ENCODE results near the gene GRM8.

GRM8 gene

GRCh38 chr7:126489874-126490273, 762.9 kb downstream of the GRM8 start:
- DNase-seq: no peak

GRCh38 chr7:126487728-126488442, 764.9 kb downstream of the GRM8 start:
- no peak for DNase-seq

- DNase-seq: no peak
Observed at GRCh38 chr7:126486806-126487205, 765.9 kb downstream of the GRM8 start.

DNA sequence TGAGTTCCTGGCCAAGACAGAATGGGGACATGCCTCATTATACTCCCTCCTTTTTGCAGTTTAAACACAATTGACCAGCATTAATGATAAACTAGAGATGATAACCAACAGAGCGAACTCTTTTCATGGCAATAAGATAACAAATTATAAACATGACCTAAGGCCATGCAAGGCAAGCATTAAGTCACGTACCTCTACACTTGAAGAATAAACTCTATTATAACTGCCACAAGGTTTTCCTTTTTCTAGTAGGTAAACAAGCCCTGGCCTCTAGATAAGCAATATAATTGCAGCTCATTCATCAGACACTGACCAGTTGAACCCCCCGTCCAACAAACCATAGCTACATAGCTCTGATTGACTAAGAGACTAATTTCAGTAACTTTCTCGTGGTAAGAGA, 767.0 kb downstream of the GRM8 start:
- DNase-seq: no peak

DNA sequence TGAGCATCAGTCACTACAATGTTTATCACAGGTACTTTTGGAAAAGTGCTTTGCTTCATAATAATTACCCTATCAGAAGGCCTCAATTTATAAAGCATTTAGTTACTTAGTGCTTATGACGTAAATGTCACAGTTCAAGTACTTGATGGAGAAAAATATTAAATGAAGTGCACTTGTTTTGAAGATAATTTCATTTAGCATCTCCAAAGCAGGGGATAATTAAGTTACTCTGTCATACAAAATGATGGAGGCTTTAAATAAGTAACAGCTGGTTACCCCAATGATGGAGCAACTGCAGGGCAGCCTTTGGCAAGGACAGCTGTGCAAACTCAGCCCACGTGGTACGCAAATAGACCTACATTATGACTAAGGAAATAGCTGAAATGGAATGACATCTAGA, 768.8 kb downstream of the GRM8 start:
- DNase-seq: no peak

DNA sequence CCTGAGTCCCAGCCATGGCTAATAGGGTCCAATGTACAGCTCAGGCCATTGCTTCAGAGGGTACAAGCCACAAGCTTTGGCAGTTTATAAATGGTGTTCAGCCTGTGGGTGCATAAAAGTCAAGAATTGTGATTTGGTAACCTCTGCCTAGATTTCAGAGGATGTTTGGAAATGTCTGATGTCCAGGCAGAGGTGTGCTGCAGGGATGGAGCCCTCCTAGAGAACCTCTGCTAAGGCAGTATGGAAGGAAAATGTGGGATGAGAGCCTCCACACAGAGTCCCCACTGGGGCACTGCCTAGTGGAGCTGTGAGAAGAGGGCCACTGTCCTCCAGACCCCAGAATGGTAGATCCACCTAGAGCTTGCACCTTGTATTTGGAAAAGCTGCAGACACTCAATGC, 779.9 kb downstream of the GRM8 start:
- DNase-seq: no peak

DNA sequence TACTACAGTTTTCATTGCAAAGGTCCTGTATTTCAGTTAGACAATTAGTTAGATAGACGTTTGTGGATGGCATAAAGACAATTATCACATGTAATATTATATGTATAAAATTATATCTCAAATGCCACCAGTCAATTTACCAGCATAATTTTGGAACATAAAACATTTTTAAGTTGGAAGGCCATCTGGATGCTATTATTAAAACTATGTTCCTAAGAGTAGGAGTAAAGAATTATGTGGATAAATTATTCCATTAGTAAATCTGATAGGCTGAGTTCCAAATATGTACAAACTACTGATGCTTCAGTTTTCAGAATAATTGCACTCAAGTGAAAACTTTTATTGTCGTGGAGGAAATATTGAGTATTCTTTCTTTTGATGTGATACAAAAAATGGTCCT, 790.3 kb downstream of the GRM8 start:
- no peak for DNase-seq

DNA sequence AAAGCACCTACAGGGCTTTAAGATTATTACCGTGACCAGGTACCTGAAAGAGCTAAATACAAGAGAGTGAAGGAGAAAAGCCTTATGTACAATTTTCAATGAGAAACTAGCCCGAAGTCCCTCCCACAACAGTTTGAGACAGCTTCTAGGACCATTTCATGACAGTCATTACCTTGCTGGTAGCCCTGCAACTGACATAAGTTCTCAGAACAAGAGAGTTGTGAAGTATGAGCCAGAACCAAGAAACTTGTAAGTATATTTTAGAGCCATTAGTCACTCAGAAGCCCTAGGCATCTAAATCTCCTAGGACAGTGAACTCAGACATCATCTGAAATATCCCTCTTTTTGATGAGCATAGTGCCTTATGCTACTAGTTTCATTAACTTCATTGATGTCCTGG, 792.1 kb downstream of the GRM8 start:
- DNase-seq: no peak

- no peak for DNase-seq
Observed at GRCh38 chr7:126453104-126453503, 799.6 kb downstream of the GRM8 start.

GRCh38 chr7:126450269-126450671, 802.5 kb downstream of the GRM8 start:
- no peak for DNase-seq

DNA sequence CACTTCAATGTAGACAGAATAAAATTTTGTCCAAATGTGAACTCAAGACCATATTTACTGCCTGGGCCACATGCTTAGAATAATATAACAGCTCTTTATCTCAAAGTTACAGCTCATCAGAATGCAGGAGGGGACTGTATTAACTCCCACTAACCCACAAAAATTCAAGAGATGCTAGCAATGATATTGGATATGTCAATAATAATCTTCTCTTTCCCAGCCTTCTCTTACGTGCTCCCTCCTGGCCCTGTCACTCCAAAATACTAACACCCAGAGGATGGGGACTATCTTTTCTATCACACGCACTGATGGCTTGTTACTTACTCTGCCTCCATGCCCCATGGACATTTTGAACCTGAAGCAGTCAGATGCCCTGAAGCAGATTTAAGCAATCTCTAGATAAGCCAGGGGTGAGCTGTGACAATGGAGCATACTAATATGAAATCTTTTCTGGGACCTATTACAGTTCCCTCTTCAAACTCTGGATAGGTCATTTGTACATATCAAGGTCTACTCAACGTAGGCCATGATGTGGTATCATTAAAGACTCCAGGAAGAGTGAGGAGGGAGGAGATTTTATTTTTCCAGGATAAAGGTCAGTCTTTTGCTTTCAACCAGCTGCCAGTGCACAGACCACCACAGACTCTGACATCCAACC, 803.0 kb downstream of the GRM8 start:
- DNase-seq: no peak

DNA sequence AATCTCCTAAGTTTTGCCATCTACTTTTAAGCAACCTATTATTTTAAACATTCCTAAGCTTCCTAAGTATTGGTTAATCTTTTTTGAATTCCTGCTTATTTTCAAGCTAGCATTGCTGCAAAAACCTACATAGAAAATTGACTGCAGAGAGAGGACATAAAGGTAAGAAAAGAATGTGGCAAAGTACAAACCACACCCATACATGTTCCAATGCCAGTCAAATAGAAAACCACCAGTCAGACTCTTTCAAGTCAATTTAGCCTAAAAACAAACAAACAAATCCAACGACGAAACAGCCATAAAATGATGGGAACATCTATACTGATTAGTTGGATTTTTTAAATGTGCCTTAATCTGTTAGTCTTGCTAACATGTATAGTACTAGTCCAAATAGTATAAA, 804.8 kb downstream of the GRM8 start:
- DNase-seq: no peak

GRCh38 chr7:126445991-126446390, 806.8 kb downstream of the GRM8 start:
- DNase-seq: no peak

DNA sequence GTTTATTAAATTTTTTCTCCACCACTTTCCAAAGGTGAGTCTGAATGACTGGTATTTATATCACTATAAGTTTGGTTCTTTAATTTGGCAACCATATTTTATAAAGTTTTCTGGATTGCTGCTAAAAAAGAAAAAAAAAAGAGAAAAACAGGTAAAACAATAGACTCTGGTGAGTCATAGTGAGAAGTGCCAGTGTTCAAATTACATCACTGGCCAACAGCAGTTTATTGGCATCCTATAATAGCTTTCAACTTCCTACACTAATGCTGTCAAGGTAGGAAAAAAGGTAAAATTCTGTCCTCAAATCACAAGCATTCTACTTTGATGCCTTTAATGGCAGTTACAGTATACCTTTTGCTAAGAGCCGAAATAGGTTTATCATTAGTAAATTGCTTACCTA, 808.8 kb downstream of the GRM8 start:
- no peak for DNase-seq

- no peak for DNase-seq
Observed at GRCh38 chr7:126442908-126443307, 809.8 kb downstream of the GRM8 start.

DNA sequence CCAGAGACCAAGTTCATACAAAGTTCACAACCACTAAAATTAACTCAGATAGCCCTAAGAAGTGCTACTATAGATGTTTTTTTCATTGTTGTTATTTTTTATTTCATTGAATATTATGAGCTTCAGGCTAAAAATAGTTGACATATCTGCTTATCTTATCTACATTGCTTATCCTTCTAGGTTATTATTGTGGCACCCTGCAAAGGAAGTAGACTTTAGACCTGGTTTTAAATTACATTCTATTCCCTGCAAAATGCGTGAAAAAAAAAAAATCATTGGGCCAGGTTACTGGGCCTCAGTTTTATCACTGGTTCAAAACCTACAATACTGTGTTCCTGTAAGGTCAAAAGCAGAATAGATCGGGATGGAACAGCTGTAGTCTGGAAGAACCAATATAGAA, 811.0 kb downstream of the GRM8 start:
- no peak for DNase-seq

DNA sequence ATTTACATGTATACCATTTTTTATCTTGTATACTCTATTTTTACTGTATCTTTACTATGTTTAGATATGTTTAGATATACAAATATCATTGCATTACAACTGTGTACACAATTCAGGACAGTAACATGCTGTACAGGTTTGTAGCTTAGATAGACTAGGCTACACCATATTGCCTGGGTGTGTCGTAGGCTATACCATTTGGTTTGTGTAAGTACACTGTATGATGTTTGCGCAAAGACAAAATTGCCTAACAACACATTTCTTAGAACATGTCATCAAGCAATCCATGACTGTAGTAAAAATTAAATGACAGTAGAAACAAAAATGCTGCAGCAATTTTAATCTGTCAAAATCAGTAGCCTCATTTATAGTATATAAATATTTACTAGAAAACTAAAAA, 812.2 kb downstream of the GRM8 start:
- no peak for DNase-seq

GRCh38 chr7:126436213-126436868, 816.4 kb downstream of the GRM8 start:
- DNase-seq: no peak

- no peak for DNase-seq
Observed at GRCh38 chr7:126426652-126427051, 826.1 kb downstream of the GRM8 start.

DNA sequence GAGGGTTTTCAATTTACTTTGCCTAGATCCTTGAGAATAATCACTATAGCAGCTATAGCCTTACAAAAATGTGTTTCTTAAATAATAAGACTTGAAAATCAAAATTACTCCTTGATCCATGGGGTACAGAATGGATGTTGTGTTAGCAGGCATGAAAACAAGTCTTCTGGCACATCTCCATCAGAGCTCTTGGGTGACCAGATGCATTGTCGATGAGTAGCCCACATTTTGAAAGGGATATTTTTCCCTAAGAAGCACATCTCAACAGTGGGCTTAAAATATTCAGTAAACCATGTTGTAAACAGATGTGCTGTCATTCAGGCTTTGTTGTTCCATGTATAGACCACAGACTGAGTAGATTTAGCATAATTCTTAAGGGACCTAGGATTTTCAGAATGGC, 827.8 kb downstream of the GRM8 start:
- DNase-seq: no peak

GRCh38 chr7:126419047-126419446, 833.7 kb downstream of the GRM8 start:
- no peak for DNase-seq

DNA sequence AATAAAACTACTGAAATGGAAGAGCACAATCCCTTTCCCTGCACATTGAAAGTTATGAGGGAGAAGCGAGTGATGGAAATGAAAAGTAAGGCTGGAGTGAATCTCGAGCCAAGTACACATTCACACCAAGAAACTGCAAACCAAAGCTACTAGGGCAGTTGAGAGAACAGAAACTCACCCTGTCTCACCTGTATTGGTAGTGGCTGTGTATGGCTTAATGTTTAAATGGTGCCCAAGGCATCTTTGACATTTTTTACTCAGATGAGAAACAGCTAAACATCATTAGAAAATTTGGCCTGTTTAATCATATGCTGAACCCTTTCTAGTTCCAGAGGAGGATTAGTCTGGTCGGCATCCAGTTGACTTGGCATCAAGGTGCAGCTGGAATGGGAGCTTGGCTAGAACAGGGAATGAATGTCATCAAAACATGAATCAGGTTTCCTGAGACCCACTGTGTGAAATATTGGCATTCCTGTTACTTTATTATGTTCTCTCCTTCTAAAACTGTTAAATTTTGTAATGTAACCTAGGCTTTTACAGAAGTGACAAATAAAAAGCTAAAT, 840.8 kb downstream of the GRM8 start:
- no peak for DNase-seq

- no peak for DNase-seq
Observed at GRCh38 chr7:126411032-126411820, 841.5 kb downstream of the GRM8 start.
